Liver (tissue), 9 donors: Measurements from ENCODE around the gene SPTBN1. TPM values are rescaled to one million over a fixed set of nuclear protein-coding genes. Genes with fewer than 3 reads are reported as not detected.

Experiments
- DNase-seq: peaks from one replicate; pipeline ENCODE4 v3.0.0-alpha.2; 2017; ENCODE audit warnings: low spot score
- H3K27ac ChIP-seq, 2 donors: one replicate each; pipeline ENCODE4 v1.7.0; 2013; ENCODE audit warnings: inconsistent platforms in 2 of 2, low read length in 2 of 2, control low read depth in 1 of 2, low read depth in 1 of 2, mild to moderate bottlenecking in 1 of 2
- H3K27me3 ChIP-seq, 4 donors: one replicate each; pipeline versions ENCODE4 v1.6.1 to v1.7.0; 2013; ENCODE audit warnings: low read length in 3 of 4, inconsistent platforms in 1 of 4, mild to moderate bottlenecking in 1 of 4, moderate library complexity in 1 of 4; ENCODE audit not compliant: control insufficient read depth in 4 of 4, insufficient read depth in 4 of 4
- H3K36me3 ChIP-seq, 4 donors: one replicate each; pipeline versions ENCODE4 v1.6.1 to v1.7.0; 2013; ENCODE audit warnings: low read length in 3 of 4, mild to moderate bottlenecking in 3 of 4, low read depth in 1 of 4, moderate library complexity in 1 of 4; ENCODE audit not compliant: control insufficient read depth in 4 of 4, insufficient read depth in 3 of 4
- H3K4me1 ChIP-seq, 4 donors: one replicate each; pipeline versions ENCODE4 v1.6.1 to v1.7.0; 2013; ENCODE audit warnings: low read length in 3 of 4, mild to moderate bottlenecking in 3 of 4, moderate library complexity in 1 of 4; ENCODE audit not compliant: control insufficient read depth in 4 of 4, insufficient read depth in 4 of 4
- H3K4me3 ChIP-seq, 3 donors: one replicate each; pipeline versions ENCODE4 v1.6.1 to v1.7.0; 2013; ENCODE audit warnings: low read length in 3 of 3, control low read depth in 1 of 3, low read depth in 1 of 3, mild to moderate bottlenecking in 1 of 3
- H3K9ac ChIP-seq, 2 donors: one replicate each; pipeline ENCODE4 v1.7.0; 2013; ENCODE audit warnings: low read length in 2 of 2, mild to moderate bottlenecking in 2 of 2, moderate library complexity in 2 of 2, control low read depth in 1 of 2, low read depth in 1 of 2
- H3K9me3 ChIP-seq, 4 donors: one replicate each; pipeline versions ENCODE4 v1.6.1 to v1.7.0; 2013; ENCODE audit warnings: low read length in 3 of 4; ENCODE audit not compliant: control insufficient read depth in 4 of 4
- EGR1 ChIP-seq, 2 donors: IDR thresholded peaks; 2 replicates each; pipeline ENCODE4 v1.6.1; 2016 to 2018; ENCODE audit warnings: antibody characterized with exemption in 2 of 2, low read depth in 2 of 2
- FOXA1 ChIP-seq: IDR thresholded peaks from 2 replicates; pipeline ENCODE4 v1.6.1; 2016; ENCODE audit warnings: antibody characterized with exemption
- FOXA2 ChIP-seq: IDR thresholded peaks from 2 replicates; pipeline ENCODE4 v1.6.1; 2016; ENCODE audit warnings: antibody characterized with exemption
- GABPA ChIP-seq, 2 donors: IDR thresholded peaks in 1 of 2; conservative IDR thresholded peaks in 1 of 2; 2 replicates each; pipeline ENCODE4 v1.6.1; 2016; ENCODE audit warnings: antibody characterized with exemption in 2 of 2, mild to moderate bottlenecking in 1 of 2, moderate library complexity in 1 of 2
- HNF4A ChIP-seq, 2 donors: conservative IDR thresholded peaks; 2 replicates each; pipeline ENCODE4 v1.6.1; 2016; ENCODE audit warnings: antibody characterized with exemption in 2 of 2, mild to moderate bottlenecking in 2 of 2
- HNF4G ChIP-seq: IDR thresholded peaks from 2 replicates; pipeline ENCODE4 v1.6.1; 2016; ENCODE audit warnings: antibody characterized with exemption
- NR2F2 ChIP-seq: IDR thresholded peaks from 2 replicates; pipeline ENCODE4 v1.6.1; 2016; ENCODE audit warnings: antibody characterized with exemption
- RXRA ChIP-seq, 2 donors: IDR thresholded peaks; 2 replicates each; pipeline ENCODE4 v1.6.1; 2017 to 2018; ENCODE audit warnings: antibody characterized with exemption in 2 of 2, mild to moderate bottlenecking in 1 of 2
- SP1 ChIP-seq: IDR thresholded peaks from 2 replicates; pipeline ENCODE4 v1.6.1; 2018; ENCODE audit warnings: antibody characterized with exemption, mild to moderate bottlenecking
- TAF1 ChIP-seq: conservative IDR thresholded peaks from 2 replicates; pipeline ENCODE4 v1.6.1; 2016; ENCODE audit warnings: antibody characterized with exemption, mild to moderate bottlenecking
- YY1 ChIP-seq: IDR thresholded peaks from 2 replicates; pipeline ENCODE4 v1.6.1; 2016; ENCODE audit warnings: antibody characterized with exemption, mild to moderate bottlenecking
- WGBS: extraction: QIAGEN DNeasy Blood & Tissue Kit; methylation state at CpG from one replicate; pipeline ENCODE4 v1.1.7; 2013; 5-methylcytosine and 5-hydroxymethylcytosine counted together
- polyA plus RNA-seq, 2 donors: library from polyadenylated mRNA; stranded (reverse) in 1 of 2; unstranded in 1 of 2; fragments of 200-250 nt in 1 of 2; fragments of >200 nt in 1 of 2; fragmentation: Nextera tagmentation in 1 of 2; extraction: Ambion mirVana in 1 of 2; gene quantifications; one replicate each; pipeline versions ENCODE4 v1.2.1 to v1.2.3, GENCODE V29; 2013 to 2015
- total RNA-seq, 2 donors: library from RNA; depleted of rRNA; stranded (reverse); fragments of >200 nt; gene quantifications; one replicate each; pipeline ENCODE4 v1.2.3, GENCODE V29; 2014
- TF ChIP-seq, protein P1 (sequence below): IDR thresholded peaks from 2 replicates; pipeline ENCODE4 v1.6.1; 2016; ENCODE audit warnings: antibody characterized with exemption
- TF ChIP-seq, protein P2 (sequence below): IDR thresholded peaks from 2 replicates; pipeline ENCODE4 v1.6.1; 2016; ENCODE audit warnings: antibody characterized with exemption
- TF ChIP-seq, protein P3 (sequence below): IDR thresholded peaks from 2 replicates; pipeline ENCODE4 v1.6.1; 2016; ENCODE audit warnings: antibody characterized with exemption, mild to moderate bottlenecking
- TF ChIP-seq, protein P4 (sequence below): fragments of 150-350 bp; IDR thresholded peaks from 2 replicates; pipeline ENCODE4 v1.5.1; 2017; ENCODE audit warnings: improper control_type of control experiment, low read depth, low read length; ENCODE audit not compliant: missing input control
- TF ChIP-seq, protein P5 (sequence below): IDR thresholded peaks from 2 replicates; pipeline ENCODE4 v1.6.1; 2016; ENCODE audit warnings: antibody characterized with exemption
- donor health status: healthy.
- donor health status: healthy.
- donor health status: healthy.
- donor health status: healthy.
- donor health status: healthy.

Gene SPTBN1
- total and polyA plus RNA-seq, 4 donors = 44.8 to 191 (median 75.9) TPM

DNA sequence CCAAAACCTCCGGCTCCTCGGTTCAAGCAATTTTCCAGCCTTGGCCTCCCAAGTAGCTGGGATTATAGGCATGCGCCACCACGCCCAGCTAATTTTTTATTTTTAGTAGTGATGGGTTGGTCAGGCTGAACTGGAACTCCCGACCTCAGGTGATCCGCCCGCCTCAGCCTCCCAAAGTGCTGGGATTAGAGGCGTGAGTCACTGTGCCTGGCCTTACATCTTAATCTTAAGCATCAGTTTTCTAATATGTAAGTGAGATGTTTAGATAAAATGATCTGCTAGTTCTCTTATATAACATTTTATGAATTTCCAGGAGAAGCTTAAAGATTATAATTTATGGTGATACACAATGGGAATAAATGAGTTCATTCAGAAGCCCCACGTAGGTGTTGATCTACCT is 69.2 kb downstream of the SPTBN1 start (continued):
- TF ChIP-seq, protein P1, sequence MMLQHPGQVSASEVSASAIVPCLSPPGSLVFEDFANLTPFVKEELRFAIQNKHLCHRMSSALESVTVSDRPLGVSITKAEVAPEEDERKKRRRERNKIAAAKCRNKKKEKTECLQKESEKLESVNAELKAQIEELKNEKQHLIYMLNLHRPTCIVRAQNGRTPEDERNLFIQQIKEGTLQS = no peak
- TF ChIP-seq HNF4A (conservative IDR thresholded peaks at IDR 0.05) = no peak
- TF ChIP-seq GABPA (IDR thresholded peaks at IDR 0.05 in 1 of 2, conservative IDR thresholded peaks at IDR 0.05 in 1 of 2) = no peak
- TF ChIP-seq, protein P2, sequence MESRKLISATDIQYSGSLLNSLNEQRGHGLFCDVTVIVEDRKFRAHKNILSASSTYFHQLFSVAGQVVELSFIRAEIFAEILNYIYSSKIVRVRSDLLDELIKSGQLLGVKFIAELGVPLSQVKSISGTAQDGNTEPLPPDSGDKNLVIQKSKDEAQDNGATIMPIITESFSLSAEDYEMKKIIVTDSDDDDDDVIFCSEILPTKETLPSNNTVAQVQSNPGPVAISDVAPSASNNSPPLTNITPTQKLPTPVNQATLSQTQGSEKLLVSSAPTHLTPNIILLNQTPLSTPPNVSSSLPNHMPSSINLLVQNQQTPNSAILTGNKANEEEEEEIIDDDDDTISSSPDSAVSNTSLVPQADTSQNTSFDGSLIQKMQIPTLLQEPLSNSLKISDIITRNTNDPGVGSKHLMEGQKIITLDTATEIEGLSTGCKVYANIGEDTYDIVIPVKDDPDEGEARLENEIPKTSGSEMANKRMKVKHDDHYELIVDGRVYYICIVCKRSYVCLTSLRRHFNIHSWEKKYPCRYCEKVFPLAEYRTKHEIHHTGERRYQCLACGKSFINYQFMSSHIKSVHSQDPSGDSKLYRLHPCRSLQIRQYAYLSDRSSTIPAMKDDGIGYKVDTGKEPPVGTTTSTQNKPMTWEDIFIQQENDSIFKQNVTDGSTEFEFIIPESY = no peak
- no peak for TF ChIP-seq NR2F2

DNA sequence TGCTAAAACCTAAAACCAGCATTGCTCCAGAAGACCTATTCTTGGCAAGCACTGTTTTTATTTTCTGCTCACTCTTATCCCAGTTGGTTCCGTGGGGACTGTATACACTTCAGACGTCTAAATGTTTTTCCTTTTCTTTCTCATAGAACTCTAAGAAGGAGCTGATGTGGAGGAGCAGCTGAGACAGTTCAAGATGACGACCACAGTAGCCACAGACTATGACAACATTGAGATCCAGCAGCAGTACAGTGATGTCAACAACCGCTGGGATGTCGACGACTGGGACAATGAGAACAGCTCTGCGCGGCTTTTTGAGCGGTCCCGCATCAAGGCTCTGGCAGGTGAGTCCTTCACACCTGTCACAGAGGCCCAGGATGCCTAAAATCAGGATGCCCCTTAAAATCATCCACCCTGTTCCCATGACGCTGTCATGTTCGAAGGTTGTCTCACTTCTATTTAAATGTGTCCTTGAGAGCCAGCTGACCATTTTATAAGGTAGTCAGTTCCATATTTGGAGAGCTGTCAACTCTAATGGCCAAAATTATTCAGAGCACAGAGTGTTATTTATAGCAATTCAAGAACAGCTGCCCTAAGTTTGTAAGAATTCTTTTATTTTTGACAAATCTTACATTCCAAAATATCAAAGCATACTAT is 70.2 kb downstream of the SPTBN1 start:
- peaks cover 3 to 13% (median 6%) of the 10 kb centered on the region in 4 donors for H3K4me1 ChIP-seq
- TF ChIP-seq EGR1 (IDR thresholded peaks at IDR 0.05; ENCODE audit: low read depth in 2 of 2) (no peak), HNF4G (no peak), FOXA2 (no peak), TAF1 (no peak), GABPA (IDR thresholded peaks at IDR 0.05 in 1 of 2, conservative IDR thresholded peaks at IDR 0.05 in 1 of 2) (no peak), HNF4A (conservative IDR thresholded peaks at IDR 0.05) (no peak), SP1 (no peak), YY1 (no peak), RXRA (IDR thresholded peaks at IDR 0.05) (no peak), FOXA1 (no peak), NR2F2 (no peak)
- TF ChIP-seq, protein P2 = no peak
- TF ChIP-seq, protein P3, sequence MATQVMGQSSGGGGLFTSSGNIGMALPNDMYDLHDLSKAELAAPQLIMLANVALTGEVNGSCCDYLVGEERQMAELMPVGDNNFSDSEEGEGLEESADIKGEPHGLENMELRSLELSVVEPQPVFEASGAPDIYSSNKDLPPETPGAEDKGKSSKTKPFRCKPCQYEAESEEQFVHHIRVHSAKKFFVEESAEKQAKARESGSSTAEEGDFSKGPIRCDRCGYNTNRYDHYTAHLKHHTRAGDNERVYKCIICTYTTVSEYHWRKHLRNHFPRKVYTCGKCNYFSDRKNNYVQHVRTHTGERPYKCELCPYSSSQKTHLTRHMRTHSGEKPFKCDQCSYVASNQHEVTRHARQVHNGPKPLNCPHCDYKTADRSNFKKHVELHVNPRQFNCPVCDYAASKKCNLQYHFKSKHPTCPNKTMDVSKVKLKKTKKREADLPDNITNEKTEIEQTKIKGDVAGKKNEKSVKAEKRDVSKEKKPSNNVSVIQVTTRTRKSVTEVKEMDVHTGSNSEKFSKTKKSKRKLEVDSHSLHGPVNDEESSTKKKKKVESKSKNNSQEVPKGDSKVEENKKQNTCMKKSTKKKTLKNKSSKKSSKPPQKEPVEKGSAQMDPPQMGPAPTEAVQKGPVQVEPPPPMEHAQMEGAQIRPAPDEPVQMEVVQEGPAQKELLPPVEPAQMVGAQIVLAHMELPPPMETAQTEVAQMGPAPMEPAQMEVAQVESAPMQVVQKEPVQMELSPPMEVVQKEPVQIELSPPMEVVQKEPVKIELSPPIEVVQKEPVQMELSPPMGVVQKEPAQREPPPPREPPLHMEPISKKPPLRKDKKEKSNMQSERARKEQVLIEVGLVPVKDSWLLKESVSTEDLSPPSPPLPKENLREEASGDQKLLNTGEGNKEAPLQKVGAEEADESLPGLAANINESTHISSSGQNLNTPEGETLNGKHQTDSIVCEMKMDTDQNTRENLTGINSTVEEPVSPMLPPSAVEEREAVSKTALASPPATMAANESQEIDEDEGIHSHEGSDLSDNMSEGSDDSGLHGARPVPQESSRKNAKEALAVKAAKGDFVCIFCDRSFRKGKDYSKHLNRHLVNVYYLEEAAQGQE = no peak
- TF ChIP-seq, protein P4, sequence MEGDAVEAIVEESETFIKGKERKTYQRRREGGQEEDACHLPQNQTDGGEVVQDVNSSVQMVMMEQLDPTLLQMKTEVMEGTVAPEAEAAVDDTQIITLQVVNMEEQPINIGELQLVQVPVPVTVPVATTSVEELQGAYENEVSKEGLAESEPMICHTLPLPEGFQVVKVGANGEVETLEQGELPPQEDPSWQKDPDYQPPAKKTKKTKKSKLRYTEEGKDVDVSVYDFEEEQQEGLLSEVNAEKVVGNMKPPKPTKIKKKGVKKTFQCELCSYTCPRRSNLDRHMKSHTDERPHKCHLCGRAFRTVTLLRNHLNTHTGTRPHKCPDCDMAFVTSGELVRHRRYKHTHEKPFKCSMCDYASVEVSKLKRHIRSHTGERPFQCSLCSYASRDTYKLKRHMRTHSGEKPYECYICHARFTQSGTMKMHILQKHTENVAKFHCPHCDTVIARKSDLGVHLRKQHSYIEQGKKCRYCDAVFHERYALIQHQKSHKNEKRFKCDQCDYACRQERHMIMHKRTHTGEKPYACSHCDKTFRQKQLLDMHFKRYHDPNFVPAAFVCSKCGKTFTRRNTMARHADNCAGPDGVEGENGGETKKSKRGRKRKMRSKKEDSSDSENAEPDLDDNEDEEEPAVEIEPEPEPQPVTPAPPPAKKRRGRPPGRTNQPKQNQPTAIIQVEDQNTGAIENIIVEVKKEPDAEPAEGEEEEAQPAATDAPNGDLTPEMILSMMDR = no peak
- TF ChIP-seq, protein P5, sequence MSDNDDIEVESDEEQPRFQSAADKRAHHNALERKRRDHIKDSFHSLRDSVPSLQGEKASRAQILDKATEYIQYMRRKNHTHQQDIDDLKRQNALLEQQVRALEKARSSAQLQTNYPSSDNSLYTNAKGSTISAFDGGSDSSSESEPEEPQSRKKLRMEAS = no peak
- H3K36me3 ChIP-seq = peaks cover 0 to 16% (median 0%) of the 10 kb centered on the region in 4 donors
- no peak overlapping the region for H3K4me3 ChIP-seq
- no peaks in the 10 kb centered on the region for H3K27me3 ChIP-seq
- no peak overlapping the region for H3K9ac ChIP-seq
- H3K9me3 ChIP-seq = no peaks in the 10 kb centered on the region
- WGBS = 94% methylated on average over 12 of the region's 12 CpGs
- H3K27ac ChIP-seq = no peak overlapping the region
- DNase-seq = no peak
